Stimulated activated CD4-positive, alpha-beta T cell treated with anti-CD3 and anti-CD28 coated beads, Interleukin-2, amount 100 ng/mL, for 4 hours (primary cell): ENCODE measurements around the gene ZP4.
"Not testable (repeated sequence)": the region's sequence is repeated elsewhere in the genome, so short reads cannot be mapped to it uniquely, and the experiment has no call there.

ENCODE experiments used
- DNase-seq: peaks from one replicate; pipeline ENCODE4 v3.0.0-alpha.2; 2020; ENCODE audit warnings: low read depth

The ZP4 gene

DNA sequence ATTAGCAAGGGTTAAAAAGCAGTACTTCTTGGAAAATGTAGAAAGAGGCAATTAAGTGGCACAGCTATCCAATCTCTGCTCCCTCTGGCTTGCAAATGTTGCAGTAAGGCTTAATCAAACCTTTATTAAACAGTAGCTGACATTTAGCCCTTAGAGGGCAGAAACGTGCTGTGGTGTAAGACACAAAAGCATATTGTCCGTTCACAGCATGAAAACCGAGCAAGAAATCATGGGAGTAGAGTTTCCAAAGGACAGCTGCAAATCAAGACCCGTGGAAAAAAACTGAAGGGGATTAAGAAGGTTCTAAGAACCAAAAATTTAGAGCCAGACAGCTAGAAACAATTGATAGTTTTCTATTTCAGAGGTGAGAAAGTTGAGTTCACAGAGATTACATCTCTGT lies 13.1 kb downstream of the ZP4 start:
- DNase-seq, result no peak

DNA sequence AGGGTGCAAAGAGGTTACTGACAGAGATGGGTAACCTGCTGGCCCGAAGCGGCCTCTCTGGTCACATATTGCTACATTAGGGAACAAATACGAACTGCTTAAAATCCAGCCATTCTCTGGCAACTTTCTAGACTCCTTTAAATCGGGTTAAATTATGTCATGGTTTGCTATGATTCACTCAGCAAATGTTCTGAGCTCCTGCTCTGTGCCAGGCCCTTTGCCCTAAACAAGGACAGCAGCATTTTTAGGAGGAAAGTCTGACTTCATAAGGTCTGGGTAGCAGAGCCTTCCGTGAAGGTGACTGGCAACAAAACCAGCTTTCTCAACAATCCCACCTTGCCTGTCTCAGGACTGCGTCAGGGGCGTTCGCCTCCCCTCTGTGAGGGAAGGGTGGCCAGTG lies 15.4 kb downstream of the ZP4 start:
- DNase-seq, result no peak

DNA sequence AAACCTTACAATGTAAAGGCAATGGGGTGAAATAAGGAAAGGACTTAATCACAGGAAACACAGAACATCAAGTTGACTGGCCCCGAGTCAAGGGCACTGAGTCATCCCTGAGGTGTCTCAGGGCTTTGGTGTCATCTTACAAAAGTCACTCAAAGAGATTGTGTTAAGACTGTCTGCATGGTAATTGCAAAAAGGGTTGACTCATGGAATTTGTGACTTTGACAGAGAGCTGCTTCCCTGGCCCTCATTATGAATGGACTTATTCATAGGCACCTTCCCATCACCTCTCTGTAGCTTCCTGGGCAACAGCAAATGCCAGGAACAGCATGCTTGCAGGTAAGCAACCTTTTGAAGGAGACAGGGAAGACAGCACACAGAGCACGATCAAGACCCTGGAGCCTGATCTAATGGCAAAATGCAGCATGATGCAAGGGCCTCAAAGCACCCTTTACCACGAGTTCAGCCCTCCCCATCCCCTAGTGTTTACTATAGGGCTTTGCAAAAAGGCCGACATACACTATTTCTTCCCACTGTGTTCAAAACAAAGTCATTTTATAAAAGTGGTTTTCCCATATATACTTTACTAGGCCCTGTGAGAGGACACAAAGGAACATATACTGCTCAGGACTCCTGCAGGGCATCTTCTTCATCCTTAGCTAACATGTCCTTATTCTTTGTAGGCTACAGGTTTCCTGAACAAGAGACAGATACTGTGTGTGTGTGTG lies 17.1 kb downstream of the ZP4 start:
- DNase-seq, result no peak

DNA sequence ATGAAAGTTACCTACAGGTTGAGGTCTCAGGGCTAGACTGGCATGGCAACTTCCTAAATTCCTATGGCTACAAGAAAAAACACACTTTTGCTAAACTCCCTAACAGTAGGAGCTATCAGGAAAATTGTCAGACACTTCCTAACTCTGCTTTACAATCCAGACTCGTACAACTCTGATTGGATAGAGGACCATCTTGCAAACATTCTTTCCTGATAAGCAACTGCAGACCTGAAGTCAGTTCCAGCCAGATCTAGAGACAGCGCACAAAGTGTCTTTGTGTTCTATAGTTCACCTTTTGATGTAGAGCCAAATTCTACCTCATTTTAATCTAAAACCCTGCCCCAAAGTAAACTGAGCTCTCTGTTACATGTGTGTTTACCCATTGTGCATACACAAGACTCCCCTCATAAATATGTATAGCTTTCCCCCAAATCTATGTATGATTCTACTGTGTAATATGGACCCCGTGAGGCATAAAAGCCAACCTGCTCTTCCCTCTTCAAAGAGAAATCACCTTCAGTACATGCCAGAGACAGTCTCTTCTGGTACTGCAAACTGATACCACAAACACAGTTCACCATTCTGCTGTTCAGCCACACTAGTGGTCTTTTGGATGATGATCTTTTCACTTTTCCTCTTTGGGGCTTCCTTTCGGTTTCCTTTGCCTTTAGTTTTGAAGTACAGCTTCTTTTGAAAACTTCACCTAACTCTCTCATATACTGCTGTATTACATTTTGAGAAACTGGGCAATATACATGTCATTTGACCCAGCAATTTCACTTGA lies 21.7 kb downstream of the ZP4 start:
- no peak for DNase-seq

DNA sequence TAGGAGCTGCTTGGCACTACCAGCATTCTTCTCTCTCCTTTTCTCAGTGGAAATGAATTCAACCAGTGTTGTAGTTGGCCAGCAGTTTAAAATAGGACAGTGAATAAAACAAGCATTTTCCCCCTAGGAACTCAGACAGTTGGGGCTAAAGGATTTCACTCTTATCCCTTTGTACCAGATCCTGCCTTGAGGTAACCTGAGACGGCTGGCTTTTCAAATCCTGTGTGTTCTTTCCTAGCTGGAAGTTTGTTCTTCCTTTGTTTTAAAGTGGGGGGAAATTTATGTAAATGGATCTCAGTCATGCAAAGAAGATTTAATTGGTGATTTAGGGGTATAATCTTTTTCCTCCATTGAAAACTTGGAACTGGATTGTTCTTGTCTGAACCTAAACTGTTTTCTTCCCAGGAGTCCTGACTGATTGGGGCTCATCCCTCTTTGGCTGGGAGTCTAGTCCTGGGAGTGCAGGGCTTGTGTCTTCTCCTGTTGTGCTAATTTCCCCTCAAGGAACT lies 23.3 kb downstream of the ZP4 start:
- DNase-seq, result no peak

DNA sequence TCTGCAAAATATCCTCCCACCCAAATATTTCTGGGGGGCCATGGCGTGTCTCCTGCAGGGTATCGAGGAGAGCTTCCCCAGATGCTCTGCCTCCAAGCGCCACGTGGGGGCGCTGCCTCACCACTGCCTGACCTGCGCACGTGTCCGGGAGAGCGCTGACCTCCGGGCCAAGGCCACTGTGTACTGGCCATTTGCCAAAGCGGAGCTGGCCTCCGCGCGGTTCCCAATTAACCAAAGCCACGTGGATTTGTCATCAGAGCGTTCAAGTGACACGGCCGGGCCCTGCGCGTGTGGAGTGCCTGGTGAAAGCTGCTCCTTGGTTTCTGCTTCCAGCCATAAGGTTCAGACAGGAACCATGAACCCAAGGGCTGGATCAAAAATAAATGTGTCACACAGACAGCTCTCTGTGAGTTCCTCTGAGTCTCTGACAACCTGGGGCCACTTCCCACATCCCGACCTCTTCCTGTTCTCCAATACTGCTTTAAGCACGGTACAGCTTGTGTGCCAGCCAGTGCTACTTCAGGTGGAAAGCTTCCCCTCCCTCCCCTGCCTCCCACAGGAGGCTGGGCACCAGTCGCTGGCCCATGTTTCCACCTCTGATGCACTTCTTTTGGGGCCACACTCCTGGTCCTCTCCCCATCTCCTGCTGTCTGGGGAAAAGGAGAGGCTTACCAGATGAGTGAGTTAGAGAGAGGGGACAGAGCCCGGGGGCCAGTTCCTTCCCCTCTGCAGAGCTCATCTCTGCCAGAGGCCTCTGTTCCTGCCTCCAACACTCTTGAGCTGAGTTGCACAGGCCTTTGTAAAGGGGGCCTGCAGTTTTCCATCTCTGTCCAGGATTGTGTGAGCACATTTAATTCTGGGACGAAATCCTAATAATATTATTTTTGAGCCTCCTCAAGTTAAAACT lies 26.1 kb downstream of the ZP4 start:
- no peak for DNase-seq

DNA sequence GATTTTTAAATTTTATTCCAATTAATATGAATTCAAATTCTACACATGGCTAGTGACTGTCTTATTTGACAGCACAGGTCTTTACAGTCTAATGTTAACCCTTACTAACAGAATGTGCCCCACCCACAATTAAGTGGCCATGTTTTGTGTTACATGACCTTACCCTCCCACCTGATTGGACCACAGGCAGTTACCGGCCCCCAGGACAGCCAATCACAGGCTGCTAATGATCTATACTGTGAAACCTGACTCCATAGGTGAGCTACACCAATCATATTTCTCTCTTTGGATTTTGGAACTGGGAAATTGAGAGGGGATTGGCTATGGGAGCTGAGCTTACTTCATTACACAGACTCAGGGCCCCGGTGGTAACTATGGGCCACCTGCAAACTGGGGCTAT lies 27.5 kb downstream of the ZP4 start:
- DNase-seq, result no peak

DNA sequence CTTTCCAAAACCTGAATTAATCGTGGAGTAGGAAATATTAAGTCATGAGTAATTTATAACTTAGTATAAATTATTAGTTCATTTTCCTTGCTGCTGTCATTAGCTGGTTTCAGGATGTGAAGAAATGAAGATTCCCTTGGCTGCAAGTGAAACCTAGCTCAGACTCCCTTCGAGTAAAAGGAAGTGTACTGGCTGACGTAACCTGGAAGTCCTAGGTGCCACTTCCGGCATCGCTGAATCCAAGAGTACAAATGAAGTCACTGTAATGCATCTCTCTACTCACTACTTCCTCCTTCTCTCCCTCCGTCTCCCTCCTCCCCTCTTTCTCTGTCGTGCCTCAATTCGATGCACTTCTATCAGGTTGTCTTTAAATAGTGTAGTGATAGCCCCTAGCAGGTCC lies 28.8 kb downstream of the ZP4 start:
- DNase-seq, result no peak

DNA sequence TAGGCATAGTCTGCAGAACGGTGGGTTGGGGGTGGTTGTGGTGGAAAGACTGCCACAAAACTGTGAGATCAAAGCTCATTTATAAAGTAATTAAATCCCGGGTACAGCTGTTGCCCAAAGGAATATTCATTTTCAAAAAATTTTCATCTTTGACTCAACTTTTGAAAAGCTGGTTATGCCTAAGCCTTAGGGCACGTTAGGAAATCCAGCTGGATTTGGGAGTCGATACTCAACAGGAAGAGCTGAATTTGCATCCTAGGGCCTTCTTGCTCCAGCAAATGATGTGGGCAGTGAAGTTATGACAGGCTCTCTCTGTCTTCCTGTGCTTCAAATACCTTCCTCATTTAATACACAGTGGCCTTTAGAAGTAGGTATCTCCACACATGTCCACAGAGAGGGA lies 31.7 kb downstream of the ZP4 start:
- no peak for DNase-seq

DNA sequence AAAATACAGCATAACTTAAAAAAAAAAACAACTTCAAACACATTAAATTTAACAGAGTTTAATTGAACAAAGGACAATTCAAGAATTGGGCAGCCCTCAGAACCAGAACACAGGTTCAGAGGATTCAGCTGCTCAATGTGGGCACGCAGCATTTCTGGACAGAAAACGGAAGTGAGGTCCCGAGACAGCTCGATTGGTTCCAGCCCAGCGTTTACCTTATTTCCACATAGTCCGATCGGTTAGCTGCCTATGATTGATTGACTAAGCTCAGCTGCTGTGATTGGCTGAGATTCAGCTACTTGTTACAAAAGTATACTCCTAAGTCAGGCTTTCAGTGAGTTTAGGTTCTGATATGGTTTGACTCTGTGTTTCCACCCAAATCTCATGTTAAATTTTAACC lies 33.3 kb downstream of the ZP4 start:
- DNase-seq, result no peak

DNA sequence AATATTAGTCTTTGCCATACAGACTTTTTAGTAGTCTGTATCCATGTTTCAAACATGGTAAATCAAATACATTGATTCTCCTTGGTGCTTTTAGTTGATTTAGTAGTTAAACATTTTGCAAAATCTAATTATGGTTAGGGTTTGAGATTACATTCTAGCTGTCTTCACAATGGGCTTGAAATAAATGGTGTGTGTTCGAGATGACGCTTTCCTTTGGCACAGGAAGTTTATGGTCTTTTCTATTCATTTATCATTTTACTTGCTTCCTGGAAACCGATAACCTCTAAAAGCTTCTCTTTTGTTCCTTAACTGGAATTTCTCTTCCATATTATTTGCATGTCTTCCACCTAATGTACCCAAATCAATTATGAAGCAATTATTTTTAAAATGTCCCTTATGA lies 38.4 kb downstream of the ZP4 start:
- DNase-seq, result no peak

DNA sequence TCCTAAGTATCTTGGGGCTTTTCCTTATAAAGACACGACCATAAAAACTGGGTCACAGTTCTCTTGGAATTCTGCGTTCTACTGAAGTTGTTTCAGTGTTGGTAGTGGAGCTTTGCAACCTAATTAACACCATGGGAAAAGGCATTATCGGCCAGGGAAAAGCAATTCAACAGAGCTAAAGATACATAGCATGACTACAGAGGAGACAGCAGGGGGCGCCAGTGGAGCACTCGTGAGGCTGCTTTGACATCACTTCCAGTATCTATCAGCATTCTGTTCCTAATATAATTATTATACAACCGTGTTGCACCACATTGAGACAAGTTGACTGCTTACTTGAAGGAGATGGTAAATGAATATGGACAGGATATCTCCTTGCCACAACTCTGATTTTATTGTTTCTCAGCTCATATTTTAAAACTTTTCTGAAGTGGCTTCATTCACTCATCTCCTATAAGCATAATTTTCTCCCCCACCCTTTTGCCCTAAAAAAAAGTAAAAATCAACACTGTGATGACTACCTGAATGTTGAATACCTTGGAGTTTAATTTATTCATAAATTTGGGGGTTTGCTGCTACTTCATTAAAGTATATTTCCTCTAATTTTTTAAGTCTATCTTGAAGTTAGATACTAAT lies 39.4 kb downstream of the ZP4 start:
- no peak for DNase-seq

DNA sequence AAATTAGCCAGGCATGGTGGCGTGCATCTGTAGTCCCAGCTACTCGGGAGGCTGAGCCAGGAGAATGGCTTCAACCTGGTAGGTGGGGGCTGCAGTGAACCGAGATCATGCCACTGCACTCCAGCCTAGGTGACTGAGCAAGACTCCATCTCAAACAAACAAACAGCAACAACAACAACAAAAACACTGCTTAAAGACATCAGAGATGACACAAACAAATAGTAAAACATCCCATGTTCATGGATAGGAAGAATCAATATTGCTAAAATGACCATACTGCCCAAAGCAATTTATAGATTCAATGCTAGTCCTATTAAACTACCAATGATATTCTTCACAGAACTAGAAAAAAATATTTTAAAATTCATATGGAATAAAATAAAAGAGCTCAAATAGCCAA lies 47.2 kb downstream of the ZP4 start:
- not testable (repeated sequence) for DNase-seq

DNA sequence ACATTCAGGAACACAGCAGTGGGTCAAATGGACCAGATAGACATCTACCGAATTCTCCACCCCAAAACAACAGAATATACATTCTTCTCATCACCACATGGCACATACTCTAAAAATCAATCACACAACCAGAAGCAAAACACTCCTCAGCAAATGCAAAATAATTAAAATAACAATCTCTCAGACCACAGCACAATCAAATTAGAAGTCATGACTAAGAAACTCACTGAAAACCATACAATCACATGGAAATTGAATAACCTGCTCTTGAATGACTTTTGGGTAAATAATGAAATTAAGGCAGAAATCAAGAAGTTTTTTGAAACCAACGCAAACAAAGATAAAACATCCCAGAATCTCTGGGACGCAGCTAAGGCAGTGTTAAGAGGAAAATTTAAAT lies 49.2 kb downstream of the ZP4 start:
- DNase-seq, result no peak

DNA sequence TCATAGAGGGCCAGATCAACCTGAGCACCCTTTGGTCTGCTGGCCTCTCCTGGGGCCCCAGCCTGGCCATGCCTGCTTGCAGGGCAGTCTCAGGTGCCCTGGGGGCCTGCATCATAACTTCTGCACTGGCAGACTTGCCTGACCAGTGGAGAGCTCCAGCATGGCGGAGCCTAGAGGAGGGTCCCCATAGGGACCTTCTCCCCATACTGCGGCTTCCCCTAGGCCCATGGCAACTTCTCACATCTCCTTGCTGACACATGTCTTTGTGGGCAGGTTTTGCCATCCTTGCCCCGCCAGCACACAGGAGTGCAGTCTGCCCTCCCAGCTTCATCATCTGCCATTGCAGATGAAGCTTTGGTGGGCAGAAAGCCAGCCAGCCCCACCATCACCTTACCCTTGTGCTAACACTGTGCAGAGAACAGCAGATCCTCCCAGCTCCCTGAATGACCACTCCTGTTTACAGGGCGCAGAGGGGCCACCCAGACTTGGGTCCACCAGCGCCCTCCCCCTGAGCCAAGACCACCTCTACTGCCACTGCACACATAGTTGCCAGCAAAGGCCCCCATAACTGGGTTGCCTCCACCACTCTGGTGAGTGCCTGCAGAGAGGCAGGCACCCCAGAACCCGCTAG lies 51.7 kb downstream of the ZP4 start:
- no peak for DNase-seq

DNA sequence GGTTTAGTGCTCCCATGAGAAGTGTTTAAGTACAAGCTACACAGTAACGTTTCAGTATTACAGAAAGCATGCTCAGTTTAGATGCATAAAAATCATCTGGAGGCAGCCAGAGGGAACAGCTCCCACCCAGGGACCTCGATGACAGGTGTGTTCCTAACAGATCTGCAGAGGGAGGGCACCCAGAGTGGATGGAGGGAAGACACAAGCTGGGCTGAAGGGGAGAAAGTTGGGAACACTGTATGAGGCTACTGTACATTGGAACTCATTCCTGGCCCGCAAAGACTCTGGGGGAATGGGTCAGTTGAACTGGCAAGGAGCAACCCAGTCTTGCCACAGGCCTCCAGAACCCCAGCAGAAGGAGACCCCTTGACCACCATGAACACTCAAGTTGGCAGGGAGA lies 52.4 kb downstream of the ZP4 start:
- no peak for DNase-seq

DNA sequence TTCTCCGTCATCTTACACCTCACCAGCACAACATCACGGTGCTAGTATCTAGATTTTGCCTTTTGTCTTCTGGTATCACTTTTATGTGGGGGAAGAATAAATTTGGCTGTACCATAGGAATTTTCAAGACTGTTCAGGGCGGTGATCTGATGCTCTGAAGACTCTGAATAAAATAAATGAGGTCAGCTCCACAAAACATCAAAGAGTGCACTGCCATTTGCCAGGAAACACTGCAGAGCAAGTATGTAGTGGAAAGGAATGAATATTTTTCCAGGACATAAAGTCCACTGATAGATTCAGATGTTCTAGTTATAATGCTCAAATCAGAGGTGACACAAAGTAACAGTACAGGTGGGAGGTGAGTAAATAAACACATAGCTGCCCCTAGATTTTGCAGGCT lies 56.3 kb downstream of the ZP4 start:
- no peak for DNase-seq

DNA sequence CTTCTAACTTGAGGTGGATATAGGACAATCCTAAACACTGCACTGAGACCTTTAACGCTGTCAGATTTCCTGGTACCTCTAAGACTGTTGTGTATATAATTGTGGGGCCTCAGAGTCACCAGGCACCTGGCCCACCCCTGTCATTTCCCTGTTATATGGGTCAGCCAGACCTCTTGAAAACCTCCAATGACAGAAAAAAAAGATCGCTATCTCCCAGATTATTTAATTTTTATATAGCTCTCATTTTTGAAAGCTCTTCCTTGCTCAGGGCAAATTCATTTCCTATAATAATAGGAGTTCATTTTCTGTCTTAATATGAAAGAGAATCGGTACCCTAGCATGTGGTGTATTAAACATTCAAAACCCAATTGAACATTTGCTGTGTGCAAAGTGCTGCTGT lies 56.7 kb downstream of the ZP4 start:
- no peak for DNase-seq

DNA sequence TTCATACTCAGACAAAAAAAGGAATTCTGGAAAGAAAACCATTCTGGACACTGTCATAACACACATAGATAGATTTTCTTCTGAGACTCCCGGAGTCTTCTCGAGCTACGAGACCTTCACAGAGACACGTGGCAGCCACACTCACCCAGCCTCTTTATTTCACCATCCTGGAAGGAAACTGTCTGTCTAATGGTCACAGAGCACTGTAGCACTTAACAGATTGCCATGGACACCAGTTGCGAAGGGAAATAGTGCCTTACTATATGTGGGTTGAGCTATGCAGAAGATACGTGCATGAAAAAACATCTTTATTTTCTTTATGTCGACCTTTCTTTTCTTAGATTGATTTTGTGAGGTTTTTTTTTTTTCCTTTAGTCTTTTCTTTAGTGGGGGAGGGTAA lies 57.9 kb downstream of the ZP4 start:
- no peak for DNase-seq
